ENCODE measurements around the gene SPTBN4.

The SPTBN4 gene

GRCh38 chr19:40534148-40534547 is 67.3 kb downstream of the SPTBN4 start:
- H3K36me3 ChIP-seq (replicated peaks; ENCODE audit: insufficient read depth, low read length) = no peaks in the 10 kb centered on the region
- H2AFZ ChIP-seq (ENCODE audit: low read length) = no peak overlapping the region
- H3K27ac ChIP-seq (ENCODE audit: low read length) = no peak overlapping the region
- H3K4me3 ChIP-seq (ENCODE audit: low read length) = no peak overlapping the region
- H3K9ac ChIP-seq (ENCODE audit: low read length) = no peak overlapping the region
- H3K79me2 ChIP-seq (ENCODE audit: low read length) = no peaks in the 10 kb centered on the region
- peaks cover 8% of the 10 kb centered on the region; the same call in 1 of the 2 replicates for H3K4me1 ChIP-seq (ENCODE audit: low read length)
- no peak overlapping the region for H3K4me2 ChIP-seq (ENCODE audit: low read depth, low read length)
- H3K27me3 ChIP-seq (replicated peaks; ENCODE audit: insufficient read depth, low read length) = peaks cover 26% of the 10 kb centered on the region
- no peak for TF ChIP-seq EZH2 (optimal IDR thresholded peaks at IDR 0.05; ENCODE audit: low read depth, low read length)
- TF ChIP-seq CTCF (IDR thresholded peaks at IDR 0.05; ENCODE audit: low read length) = no peak
- TF ChIP-seq EZH2phosphoT487 (IDR thresholded peaks at IDR 0.05; ENCODE audit: low read length) = no peak
- no peak for DNase-seq
- no peaks in the 10 kb centered on the region for H3K9me3 ChIP-seq (replicated peaks; ENCODE audit: insufficient read depth, low read length)
- no peaks in the 10 kb centered on the region for H3F3A ChIP-seq (ENCODE audit: insufficient read depth, low read length)
- H4K20me1 ChIP-seq (ENCODE audit: insufficient read depth, low read length) = no peaks in the 10 kb centered on the region
- H3K9me2 ChIP-seq (replicated peaks; ENCODE audit: insufficient read depth, low read length) = no peaks in the 10 kb centered on the region

GRCh38 chr19:40539070-40539469 is 72.3 kb downstream of the SPTBN4 start:
- DNase-seq = no peak

GRCh38 chr19:40542202-40542859 is 75.5 kb downstream of the SPTBN4 start:
- no peak overlapping the region for H3K9ac ChIP-seq (ENCODE audit: low read length)
- H2AFZ ChIP-seq (ENCODE audit: low read length) = no peak overlapping the region
- H3K4me2 ChIP-seq (ENCODE audit: low read depth, low read length) = no peak overlapping the region
- H3K9me2 ChIP-seq (replicated peaks; ENCODE audit: insufficient read depth, low read length) = no peaks in the 10 kb centered on the region
- H4K20me1 ChIP-seq (ENCODE audit: insufficient read depth, low read length) = no peaks in the 10 kb centered on the region
- TF ChIP-seq EZH2 (optimal IDR thresholded peaks at IDR 0.05; ENCODE audit: low read depth, low read length) (no peak), EZH2phosphoT487 (IDR thresholded peaks at IDR 0.05; ENCODE audit: low read length) (no peak), CTCF (IDR thresholded peaks at IDR 0.05; ENCODE audit: low read length) (no peak)
- peaks cover 18% of the 10 kb centered on the region for H3K27me3 ChIP-seq (replicated peaks; ENCODE audit: insufficient read depth, low read length)
- no peaks in the 10 kb centered on the region for H3K36me3 ChIP-seq (replicated peaks; ENCODE audit: insufficient read depth, low read length)
- no peak for DNase-seq
- H3K4me3 ChIP-seq (ENCODE audit: low read length) = no peak overlapping the region
- H3F3A ChIP-seq (ENCODE audit: insufficient read depth, low read length) = no peaks in the 10 kb centered on the region
- H3K27ac ChIP-seq (ENCODE audit: low read length) = no peak overlapping the region
- H3K79me2 ChIP-seq (ENCODE audit: low read length) = no peaks in the 10 kb centered on the region
- H3K9me3 ChIP-seq (replicated peaks; ENCODE audit: insufficient read depth, low read length) = no peaks in the 10 kb centered on the region
- no peaks in the 10 kb centered on the region for H3K4me1 ChIP-seq (ENCODE audit: low read length)

More at GRCh38 chr19:40539070-40539469, 72.3 kb downstream of the SPTBN4 start:
- no peak overlapping the region for H3K4me2 ChIP-seq (ENCODE audit: low read depth, low read length)
- H3K9ac ChIP-seq (ENCODE audit: low read length) = no peak overlapping the region
- H3K27ac ChIP-seq (ENCODE audit: low read length) = no peak overlapping the region
- H3K4me3 ChIP-seq (ENCODE audit: low read length) = no peak overlapping the region
- no peaks in the 10 kb centered on the region for H4K20me1 ChIP-seq (ENCODE audit: insufficient read depth, low read length)
- H3K36me3 ChIP-seq (replicated peaks; ENCODE audit: insufficient read depth, low read length) = no peaks in the 10 kb centered on the region
- no peaks in the 10 kb centered on the region for H3K4me1 ChIP-seq (ENCODE audit: low read length)
- no peak overlapping the region for H2AFZ ChIP-seq (ENCODE audit: low read length)
- no peaks in the 10 kb centered on the region for H3F3A ChIP-seq (ENCODE audit: insufficient read depth, low read length)
- TF ChIP-seq EZH2 (optimal IDR thresholded peaks at IDR 0.05; ENCODE audit: low read depth, low read length) = no peak
- TF ChIP-seq CTCF (IDR thresholded peaks at IDR 0.05; ENCODE audit: low read length) = no peak
- no peak for TF ChIP-seq EZH2phosphoT487 (IDR thresholded peaks at IDR 0.05; ENCODE audit: low read length)
- H3K9me2 ChIP-seq (replicated peaks; ENCODE audit: insufficient read depth, low read length) = no peaks in the 10 kb centered on the region
- H3K79me2 ChIP-seq (ENCODE audit: low read length) = no peaks in the 10 kb centered on the region
- H3K9me3 ChIP-seq (replicated peaks; ENCODE audit: insufficient read depth, low read length) = no peaks in the 10 kb centered on the region
- H3K27me3 ChIP-seq (replicated peaks; ENCODE audit: insufficient read depth, low read length) = peaks cover 21% of the 10 kb centered on the region; the same call in 1 of the 2 replicates

All from MM.1S (cell line).